Adipocyte (in vitro differentiated cells): Measurements from ENCODE around the gene GALNT17.

ENCODE experiments used
- DNase-seq: peaks from one replicate; pipeline ENCODE4 v3.0.0-alpha.2; 2015; ENCODE audit warnings: low read depth
- H3K27me3 ChIP-seq: replicated peaks from 2 replicates; pipeline ENCODE4 v1.7.0; 2013; ENCODE audit warnings: mild to moderate bottlenecking, low read length, moderate library complexity; ENCODE audit not compliant: control insufficient read depth, insufficient read depth
- H3K36me3 ChIP-seq: 2 replicates; pipeline ENCODE4 v1.7.0; 2013; ENCODE audit warnings: low read length, mild to moderate bottlenecking, moderate library complexity; ENCODE audit not compliant: control insufficient read depth, insufficient read depth, severe bottlenecking
- H3K4me1 ChIP-seq: 2 replicates; pipeline ENCODE4 v1.7.0; 2013; ENCODE audit warnings: mild to moderate bottlenecking, low read length, moderate library complexity; ENCODE audit not compliant: control insufficient read depth, insufficient read depth
- H3K4me3 ChIP-seq: 2 replicates; pipeline ENCODE4 v1.7.0; 2013; ENCODE audit warnings: mild to moderate bottlenecking, low read length, moderate library complexity
- H3K9ac ChIP-seq: 2 replicates; pipeline ENCODE4 v1.7.0; 2013; ENCODE audit warnings: mild to moderate bottlenecking, low read length, moderate library complexity
- H3K9me3 ChIP-seq: 2 replicates; pipeline ENCODE4 v1.7.0; 2013; ENCODE audit warnings: mild to moderate bottlenecking, low read length, moderate library complexity; ENCODE audit not compliant: control insufficient read depth

GALNT17 gene

GRCh38 chr7:71372991-71373390 is 241.0 kb downstream of the GALNT17 start:
- peaks cover 8% of the 10 kb centered on the region for H3K9me3 ChIP-seq

GRCh38 chr7:71377062-71377461 is 245.1 kb downstream of the GALNT17 start:
- H3K9ac ChIP-seq, result no peak overlapping the region
- no peaks in the 10 kb centered on the region for H3K27me3 ChIP-seq
- H3K36me3 ChIP-seq, result no peaks in the 10 kb centered on the region
- H3K9me3 ChIP-seq, result peaks cover 14% of the 10 kb centered on the region
- no peak for DNase-seq
- H3K4me3 ChIP-seq, result no peak overlapping the region
- no peaks in the 10 kb centered on the region for H3K4me1 ChIP-seq

More at GRCh38 chr7:71372991-71373390, 241.0 kb downstream of the GALNT17 start:
- DNase-seq, result no peak
- H3K4me1 ChIP-seq, result no peaks in the 10 kb centered on the region
- H3K4me3 ChIP-seq, result no peak overlapping the region
- no peaks in the 10 kb centered on the region for H3K36me3 ChIP-seq
- no peak overlapping the region for H3K9ac ChIP-seq
- no peaks in the 10 kb centered on the region for H3K27me3 ChIP-seq

- Histone ChIP-seq H3K4me1 (no peaks in the 10 kb centered on the region), H3K9me3 (peaks cover 14% of the 10 kb centered on the region), H3K27me3 (no peaks in the 10 kb centered on the region), H3K9ac (no peak overlapping the region), H3K36me3 (no peaks in the 10 kb centered on the region), H3K4me3 (no peak overlapping the region)
- no peak for DNase-seq
Measured at GRCh38 chr7:71377469-71377868, 245.5 kb downstream of the GALNT17 start.

GRCh38 chr7:71384094-71384493 is 252.2 kb downstream of the GALNT17 start:
- DNase-seq, result no peak
- Histone ChIP-seq H3K9me3 (no peaks in the 10 kb centered on the region), H3K36me3 (no peaks in the 10 kb centered on the region), H3K27me3 (no peaks in the 10 kb centered on the region), H3K4me3 (no peak overlapping the region), H3K4me1 (no peaks in the 10 kb centered on the region), H3K9ac (no peak overlapping the region)

- no peaks in the 10 kb centered on the region for H3K9me3 ChIP-seq
- H3K9ac ChIP-seq, result no peak overlapping the region
- no peaks in the 10 kb centered on the region for H3K27me3 ChIP-seq
- no peak for DNase-seq
- H3K4me1 ChIP-seq, result no peaks in the 10 kb centered on the region
- H3K36me3 ChIP-seq, result no peaks in the 10 kb centered on the region
- H3K4me3 ChIP-seq, result no peak overlapping the region
Measured at GRCh38 chr7:71385330-71385729, 253.4 kb downstream of the GALNT17 start.

GRCh38 chr7:71386152-71386785 is 254.3 kb downstream of the GALNT17 start:
- H3K4me3 ChIP-seq, result no peak overlapping the region
- no peak for DNase-seq
- no peaks in the 10 kb centered on the region for H3K4me1 ChIP-seq
- H3K9me3 ChIP-seq, result no peaks in the 10 kb centered on the region
- H3K27me3 ChIP-seq, result no peaks in the 10 kb centered on the region
- H3K9ac ChIP-seq, result no peak overlapping the region
- H3K36me3 ChIP-seq, result no peaks in the 10 kb centered on the region

- Histone ChIP-seq H3K4me3 (no peak overlapping the region), H3K4me1 (no peaks in the 10 kb centered on the region), H3K27me3 (no peaks in the 10 kb centered on the region), H3K9ac (no peak overlapping the region), H3K36me3 (no peaks in the 10 kb centered on the region), H3K9me3 (no peaks in the 10 kb centered on the region)
- no peak for DNase-seq
Measured at GRCh38 chr7:71388181-71388580, 256.2 kb downstream of the GALNT17 start.

- Histone ChIP-seq H3K4me3 (no peak overlapping the region), H3K9me3 (no peaks in the 10 kb centered on the region), H3K9ac (no peak overlapping the region), H3K4me1 (no peaks in the 10 kb centered on the region), H3K27me3 (no peaks in the 10 kb centered on the region), H3K36me3 (no peaks in the 10 kb centered on the region)
- no peak for DNase-seq
Measured at GRCh38 chr7:71389976-71390375, 258.0 kb downstream of the GALNT17 start.

GRCh38 chr7:71393661-71394060 is 261.7 kb downstream of the GALNT17 start:
- no peak for DNase-seq
- Histone ChIP-seq H3K27me3 (no peaks in the 10 kb centered on the region), H3K9ac (no peak overlapping the region), H3K4me3 (no peak overlapping the region), H3K9me3 (peaks cover 5% of the 10 kb centered on the region), H3K36me3 (no peaks in the 10 kb centered on the region), H3K4me1 (no peaks in the 10 kb centered on the region)

GRCh38 chr7:71402684-71403083 is 270.7 kb downstream of the GALNT17 start:
- no peak overlapping the region for H3K9ac ChIP-seq
- H3K4me1 ChIP-seq, result peaks cover 9% of the 10 kb centered on the region
- no peak for DNase-seq
- no peaks in the 10 kb centered on the region for H3K36me3 ChIP-seq
- H3K9me3 ChIP-seq, result no peaks in the 10 kb centered on the region
- H3K4me3 ChIP-seq, result no peak overlapping the region
- no peaks in the 10 kb centered on the region for H3K27me3 ChIP-seq

- DNase-seq, result no peak
- no peaks in the 10 kb centered on the region for H3K27me3 ChIP-seq
- no peak overlapping the region for H3K9ac ChIP-seq
- H3K4me3 ChIP-seq, result peak overlapping the region; percentile 31
- H3K36me3 ChIP-seq, result no peaks in the 10 kb centered on the region
- peaks cover 9% of the 10 kb centered on the region for H3K4me1 ChIP-seq
- no peaks in the 10 kb centered on the region for H3K9me3 ChIP-seq
Measured at GRCh38 chr7:71403202-71403946, 271.4 kb downstream of the GALNT17 start.
